ENCODE results near the gene MRPL16.

The MRPL16 gene

GRCh38 chr11:59770319-59770718, 40.3 kb downstream of the MRPL16 start:
- DNase-seq, result no peak

GRCh38 chr11:59769828-59770227, 40.8 kb downstream of the MRPL16 start:
- DNase-seq, result no peak

GRCh38 chr11:59769111-59769510, 41.5 kb downstream of the MRPL16 start:
- DNase-seq, result no peak

GRCh38 chr11:59767225-59767611, 43.4 kb downstream of the MRPL16 start:
- DNase-seq, result peak; percentile 22

- DNase-seq, result no peak
Observed at GRCh38 chr11:59766542-59767224, 43.9 kb downstream of the MRPL16 start.

- DNase-seq, result peak; percentile 68
Observed at GRCh38 chr11:59765068-59765735, 45.4 kb downstream of the MRPL16 start.

- no peak for DNase-seq
Observed at GRCh38 chr11:59761993-59762392, 48.6 kb downstream of the MRPL16 start.

- DNase-seq, result no peak
Observed at GRCh38 chr11:59760771-59761170, 49.8 kb downstream of the MRPL16 start.

- DNase-seq, result no peak
Observed at GRCh38 chr11:59759900-59760299, 50.7 kb downstream of the MRPL16 start.

- no peak for DNase-seq
Observed at GRCh38 chr11:59758401-59759037, 52.1 kb downstream of the MRPL16 start.

- DNase-seq, result peak; percentile 7
Observed at GRCh38 chr11:59756845-59757244, 53.7 kb downstream of the MRPL16 start.

- no peak for DNase-seq
Observed at GRCh38 chr11:59756558-59756840, 54.1 kb downstream of the MRPL16 start.

Data from MV-4-11 (cell line).